Naive B cell (primary cell): ENCODE measurements around the gene MCF2L. TPM values are rescaled to one million over a fixed set of nuclear protein-coding genes. Genes with fewer than 3 reads are reported as not detected.
"Not testable (repeated sequence)": the region's sequence is repeated elsewhere in the genome, so short reads cannot be mapped to it uniquely, and the experiment has no call there.

Experiments used
- ATAC-seq, 2 donors: fragments of 150-1000 bp; cut with Tn5 transposase; 2 replicates each; pipeline ENCODE4 v1.10.0; 2021; ENCODE audit warnings: low read depth in 2 of 2, mild to moderate bottlenecking in 2 of 2, moderate library complexity in 2 of 2
- DNase-seq: peaks from one replicate; pipeline ENCODE4 v3.0.0; 2022
- H3K27ac Mint-ChIP-seq, 6 donors: one replicate each; pipeline ENCODE4 v1.8.0; 2020 to 2022; ENCODE audit warnings: mild to moderate bottlenecking in 6 of 6, mixed read lengths in 6 of 6, moderate library complexity in 5 of 6, inconsistent platforms in 2 of 6
- H3K27me3 Mint-ChIP-seq, 3 donors: one replicate each; pipeline ENCODE4 v1.8.0; 2021 to 2022; ENCODE audit warnings: mixed read lengths in 3 of 3, mild to moderate bottlenecking in 1 of 3
- H3K36me3 Mint-ChIP-seq, 2 donors: one replicate each; pipeline ENCODE4 v1.8.0; 2020 to 2022; ENCODE audit warnings: mixed read lengths in 2 of 2, inconsistent platforms in 1 of 2, mild to moderate bottlenecking in 1 of 2
- H3K4me1 Mint-ChIP-seq, 3 donors: one replicate each; pipeline ENCODE4 v1.8.0; 2020 to 2022; ENCODE audit warnings: mixed read lengths in 3 of 3, inconsistent platforms in 1 of 3, mild to moderate bottlenecking in 1 of 3, moderate library complexity in 1 of 3
- H3K4me3 Mint-ChIP-seq, 8 donors: one replicate each; pipeline ENCODE4 v1.8.0; 2020 to 2022; ENCODE audit warnings: mild to moderate bottlenecking in 8 of 8, mixed read lengths in 8 of 8, moderate library complexity in 8 of 8, inconsistent platforms in 2 of 8
- H3K9me3 Mint-ChIP-seq, 7 donors: one replicate each; pipeline ENCODE4 v1.8.0; 2020 to 2022; ENCODE audit warnings: mixed read lengths in 7 of 7, mild to moderate bottlenecking in 5 of 7, inconsistent platforms in 2 of 7, moderate library complexity in 1 of 7
- polyA plus RNA-seq, 6 donors: library from polyadenylated mRNA; unstranded; fragments of 300-500 nt; fragmentation: Illumina TruSeq; gene quantifications; one replicate each; pipeline ENCODE4 v1.2.3, GENCODE V29; 2021; ENCODE audit warnings: low read depth in 6 of 6

Gene MCF2L
- polyA plus RNA-seq, 6 donors from 2014 or later = 2.1 to 4.7 (median 4.2) TPM

GRCh38 chr13:113053801-113054604 lies 85.0 kb downstream of the MCF2L start:
- H3K4me1 Mint-ChIP-seq = peaks cover 0 to 4% (median 0%) of the 10 kb centered on the region in 3 donors
- H3K9me3 Mint-ChIP-seq = no peaks in the 10 kb centered on the region
- DNase-seq (no peak), ATAC-seq (no peak)
- H3K36me3 Mint-ChIP-seq = peaks cover 0 to 8% of the 10 kb centered on the region in 2 donors
- H3K4me3 Mint-ChIP-seq = no peak overlapping the region
- H3K27me3 Mint-ChIP-seq = no peaks in the 10 kb centered on the region
- H3K27ac Mint-ChIP-seq = no peak overlapping the region

- H3K36me3 Mint-ChIP-seq = peaks cover 0 to 8% of the 10 kb centered on the region in 2 donors
- ATAC-seq = no peak
- H3K27me3 Mint-ChIP-seq = no peaks in the 10 kb centered on the region
- DNase-seq = no peak
- no peak overlapping the region for H3K4me3 Mint-ChIP-seq
- H3K9me3 Mint-ChIP-seq = peaks cover 0 to 1% (median 0%) of the 10 kb centered on the region in 7 donors
- no peak overlapping the region for H3K27ac Mint-ChIP-seq
- H3K4me1 Mint-ChIP-seq = peaks cover 0 to 4% (median 0%) of the 10 kb centered on the region in 3 donors
Measured at GRCh38 chr13:113057084-113057483, 88.1 kb downstream of the MCF2L start.

- DNase-seq, H3K36me3 Mint-ChIP-seq, H3K27me3 Mint-ChIP-seq, H3K4me1 Mint-ChIP-seq, H3K4me3 Mint-ChIP-seq, H3K27ac Mint-ChIP-seq, H3K9me3 Mint-ChIP-seq, ATAC-seq: not testable (repeated sequence)
Measured at GRCh38 chr13:113057559-113057958, 88.5 kb downstream of the MCF2L start.

- H3K27me3 Mint-ChIP-seq = no peaks in the 10 kb centered on the region
- H3K4me3 Mint-ChIP-seq = no peak overlapping the region
- ATAC-seq (no peak), DNase-seq (no peak)
- H3K27ac Mint-ChIP-seq = no peak overlapping the region
- H3K4me1 Mint-ChIP-seq = no peaks in the 10 kb centered on the region
- no peaks in the 10 kb centered on the region for H3K36me3 Mint-ChIP-seq
- peaks cover 0 to 1% (median 0%) of the 10 kb centered on the region in 7 donors for H3K9me3 Mint-ChIP-seq
Measured at GRCh38 chr13:113058129-113058987, 89.3 kb downstream of the MCF2L start.

- Mint-ChIP-seq H3K27ac (no peak overlapping the region), H3K9me3 (peaks cover 0 to 1% (median 0%) of the 10 kb centered on the region in 7 donors), H3K4me3 (no peak overlapping the region), H3K27me3 (no peaks in the 10 kb centered on the region), H3K36me3 (peaks cover 0 to 1% of the 10 kb centered on the region in 2 donors), H3K4me1 (no peaks in the 10 kb centered on the region)
- ATAC-seq (no peak), DNase-seq (no peak)
Measured at GRCh38 chr13:113058988-113059850, 90.2 kb downstream of the MCF2L start.

GRCh38 chr13:113059891-113060290 lies 90.9 kb downstream of the MCF2L start:
- H3K9me3 Mint-ChIP-seq = peaks cover 0 to 1% (median 0%) of the 10 kb centered on the region in 7 donors
- DNase-seq (no peak), ATAC-seq (no peak)
- no peaks in the 10 kb centered on the region for H3K27me3 Mint-ChIP-seq
- no peak overlapping the region for H3K27ac Mint-ChIP-seq
- no peaks in the 10 kb centered on the region for H3K4me1 Mint-ChIP-seq
- peaks cover 0 to 8% of the 10 kb centered on the region in 2 donors for H3K36me3 Mint-ChIP-seq
- H3K4me3 Mint-ChIP-seq = no peak overlapping the region

- Mint-ChIP-seq H3K27ac (no peak overlapping the region), H3K27me3 (no peaks in the 10 kb centered on the region), H3K36me3 (peaks cover 0 to 8% of the 10 kb centered on the region in 2 donors), H3K4me3 (no peak overlapping the region), H3K9me3 (peaks cover 0 to 1% (median 0%) of the 10 kb centered on the region in 7 donors), H3K4me1 (no peaks in the 10 kb centered on the region)
- no peak for DNase-seq
- ATAC-seq = no peak
Measured at GRCh38 chr13:113060557-113061270, 91.7 kb downstream of the MCF2L start.

GRCh38 chr13:113061271-113061625 lies 92.2 kb downstream of the MCF2L start:
- H3K4me1 Mint-ChIP-seq = no peaks in the 10 kb centered on the region
- no peak for ATAC-seq
- H3K36me3 Mint-ChIP-seq = peaks cover 0 to 8% of the 10 kb centered on the region in 2 donors

GRCh38 chr13:113061796-113062425 lies 92.9 kb downstream of the MCF2L start:
- Mint-ChIP-seq H3K27ac (no peak overlapping the region), H3K27me3 (no peaks in the 10 kb centered on the region), H3K4me3 (no peak overlapping the region), H3K4me1 (no peaks in the 10 kb centered on the region), H3K36me3 (peaks cover 0 to 8% of the 10 kb centered on the region in 2 donors), H3K9me3 (peaks cover 0 to 1% (median 0%) of the 10 kb centered on the region in 7 donors)
- ATAC-seq (no peak), DNase-seq (no peak)

More at GRCh38 chr13:113061271-113061625, 92.2 kb downstream of the MCF2L start:
- Mint-ChIP-seq H3K4me3 (no peak overlapping the region), H3K27me3 (no peaks in the 10 kb centered on the region), H3K27ac (no peak overlapping the region), H3K9me3 (peaks cover 0 to 1% (median 0%) of the 10 kb centered on the region in 7 donors)
- no peak for DNase-seq

GRCh38 chr13:113062691-113063090 lies 93.7 kb downstream of the MCF2L start:
- ATAC-seq = no peak
- Mint-ChIP-seq H3K27ac (no peak overlapping the region), H3K36me3 (peaks cover 0 to 8% of the 10 kb centered on the region in 2 donors), H3K27me3 (no peaks in the 10 kb centered on the region), H3K4me3 (no peak overlapping the region), H3K9me3 (peaks cover 0 to 1% (median 0%) of the 10 kb centered on the region in 7 donors), H3K4me1 (no peaks in the 10 kb centered on the region)
- no peak for DNase-seq

- peaks cover 0 to 1% (median 0%) of the 10 kb centered on the region in 7 donors for H3K9me3 Mint-ChIP-seq
- peaks cover 0 to 8% of the 10 kb centered on the region in 2 donors for H3K36me3 Mint-ChIP-seq
- no peaks in the 10 kb centered on the region for H3K4me1 Mint-ChIP-seq
- H3K27me3 Mint-ChIP-seq = no peaks in the 10 kb centered on the region
- H3K27ac Mint-ChIP-seq = no peak overlapping the region
- ATAC-seq = no peak
- DNase-seq = no peak
- H3K4me3 Mint-ChIP-seq = no peak overlapping the region
Measured at GRCh38 chr13:113063091-113063491, 94.1 kb downstream of the MCF2L start.

- no peak overlapping the region for H3K4me3 Mint-ChIP-seq
- no peak for DNase-seq
- no peak for ATAC-seq
- H3K9me3 Mint-ChIP-seq = peaks cover 0 to 1% (median 0%) of the 10 kb centered on the region in 7 donors
- no peaks in the 10 kb centered on the region for H3K27me3 Mint-ChIP-seq
- H3K27ac Mint-ChIP-seq = no peak overlapping the region
- H3K4me1 Mint-ChIP-seq = no peaks in the 10 kb centered on the region
- H3K36me3 Mint-ChIP-seq = peaks cover 0 to 8% of the 10 kb centered on the region in 2 donors
Measured at GRCh38 chr13:113064000-113064533, 95.1 kb downstream of the MCF2L start.
